ENCODE results near the gene CYBB.

DNA sequence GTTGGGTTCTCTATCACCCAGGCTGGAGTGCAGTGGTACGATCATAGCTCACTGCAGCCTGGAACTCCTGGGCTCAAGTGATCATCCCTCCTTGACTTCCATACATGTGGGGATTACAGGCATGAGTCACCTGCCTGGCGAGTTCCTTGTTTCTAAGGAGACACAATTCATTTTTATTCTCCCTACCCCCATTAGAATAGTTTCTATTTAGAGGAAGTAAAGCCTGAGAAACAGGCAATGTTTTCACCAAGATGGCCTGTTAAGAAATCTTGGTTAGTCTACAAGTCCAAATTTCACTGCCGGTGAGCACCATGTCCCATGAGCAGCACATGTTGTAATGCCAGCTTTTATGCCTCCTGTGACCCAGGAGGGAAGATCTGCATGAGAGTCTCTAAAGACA is 5.7 kb downstream of the CYBB start:
- TF ChIP-seq, protein P1, sequence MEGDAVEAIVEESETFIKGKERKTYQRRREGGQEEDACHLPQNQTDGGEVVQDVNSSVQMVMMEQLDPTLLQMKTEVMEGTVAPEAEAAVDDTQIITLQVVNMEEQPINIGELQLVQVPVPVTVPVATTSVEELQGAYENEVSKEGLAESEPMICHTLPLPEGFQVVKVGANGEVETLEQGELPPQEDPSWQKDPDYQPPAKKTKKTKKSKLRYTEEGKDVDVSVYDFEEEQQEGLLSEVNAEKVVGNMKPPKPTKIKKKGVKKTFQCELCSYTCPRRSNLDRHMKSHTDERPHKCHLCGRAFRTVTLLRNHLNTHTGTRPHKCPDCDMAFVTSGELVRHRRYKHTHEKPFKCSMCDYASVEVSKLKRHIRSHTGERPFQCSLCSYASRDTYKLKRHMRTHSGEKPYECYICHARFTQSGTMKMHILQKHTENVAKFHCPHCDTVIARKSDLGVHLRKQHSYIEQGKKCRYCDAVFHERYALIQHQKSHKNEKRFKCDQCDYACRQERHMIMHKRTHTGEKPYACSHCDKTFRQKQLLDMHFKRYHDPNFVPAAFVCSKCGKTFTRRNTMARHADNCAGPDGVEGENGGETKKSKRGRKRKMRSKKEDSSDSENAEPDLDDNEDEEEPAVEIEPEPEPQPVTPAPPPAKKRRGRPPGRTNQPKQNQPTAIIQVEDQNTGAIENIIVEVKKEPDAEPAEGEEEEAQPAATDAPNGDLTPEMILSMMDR (IDR thresholded peaks at IDR 0.05) = no peak
- TF ChIP-seq POLR2A (IDR thresholded peaks at IDR 0.05) = no peak

Data from uterus (tissue), 2 donors.